Activated T-helper 2 cell treated with anti-CD3 and anti-CD28 coated beads, Interferon-gamma antibody, Interleukin-2, Interleukin-4, amounts not matched to agents 10 μg/mL and 5 μg/mL and 100 μg/mL, durations not matched to agents 14 hours and 24 hours and 36 hours (primary cell): ENCODE results near the gene TBCB. TPM values are rescaled to one million over a fixed set of nuclear protein-coding genes. Genes with fewer than 3 reads are reported as not detected.

Experiments used
- DNase-seq: peaks from one replicate; pipeline ENCODE4 v3.0.0; 2021; ENCODE audit warnings: low spot score
- H3K27ac Mint-ChIP-seq: one replicate; pipeline ENCODE4 v1.8.0; 2021; ENCODE audit warnings: mixed read lengths
- H3K27me3 Mint-ChIP-seq: one replicate; pipeline ENCODE4 v1.8.0; 2021; ENCODE audit warnings: low read depth, mixed read lengths
- H3K36me3 Mint-ChIP-seq: one replicate; pipeline ENCODE4 v1.8.0; 2021; ENCODE audit warnings: low read depth, mixed read lengths
- H3K4me1 Mint-ChIP-seq: one replicate; pipeline ENCODE4 v1.8.0; 2021; ENCODE audit warnings: low read depth, mixed read lengths
- H3K4me3 Mint-ChIP-seq: one replicate; pipeline ENCODE4 v1.8.0; 2021; ENCODE audit warnings: low read depth, mild to moderate bottlenecking, moderate library complexity, mixed read lengths
- H3K9me3 Mint-ChIP-seq: one replicate; pipeline ENCODE4 v1.8.0; 2021; ENCODE audit warnings: mixed read lengths
- intact Hi-C: fragments of 100-400 bp; cut with micrococcal nuclease; formaldehyde crosslinking; loops from one replicate; pipeline ENCODE4 v1.15.1; 2023
- total RNA-seq: library from RNA; stranded (reverse); gene quantifications from 2 replicates; pipeline ENCODE4 v1.2.3, GENCODE V29; 2022

The TBCB gene
- total RNA-seq, 1 donor from 2014 or later, result 143 TPM

- Mint-ChIP-seq H3K4me1 (peaks cover 15% of the 10 kb centered on the region), H3K27me3 (no peaks in the 10 kb centered on the region), H3K9me3 (no peaks in the 10 kb centered on the region), H3K4me3 (peak overlapping the region; percentile 48), H3K27ac (no peak overlapping the region), H3K36me3 (peaks cover 57% of the 10 kb centered on the region)
- DNase-seq, result no peak
- intact Hi-C loops, result no loop called here
These were observed 27.2 kb downstream of the TBCB start for GRCh38 chr19:36142496-36142895.

GRCh38 chr19:36144624-36145023, 29.4 kb downstream of the TBCB start:
- no peak overlapping the region for H3K27ac Mint-ChIP-seq
- DNase-seq, result no peak
- H3K9me3 Mint-ChIP-seq, result no peaks in the 10 kb centered on the region

DNA sequence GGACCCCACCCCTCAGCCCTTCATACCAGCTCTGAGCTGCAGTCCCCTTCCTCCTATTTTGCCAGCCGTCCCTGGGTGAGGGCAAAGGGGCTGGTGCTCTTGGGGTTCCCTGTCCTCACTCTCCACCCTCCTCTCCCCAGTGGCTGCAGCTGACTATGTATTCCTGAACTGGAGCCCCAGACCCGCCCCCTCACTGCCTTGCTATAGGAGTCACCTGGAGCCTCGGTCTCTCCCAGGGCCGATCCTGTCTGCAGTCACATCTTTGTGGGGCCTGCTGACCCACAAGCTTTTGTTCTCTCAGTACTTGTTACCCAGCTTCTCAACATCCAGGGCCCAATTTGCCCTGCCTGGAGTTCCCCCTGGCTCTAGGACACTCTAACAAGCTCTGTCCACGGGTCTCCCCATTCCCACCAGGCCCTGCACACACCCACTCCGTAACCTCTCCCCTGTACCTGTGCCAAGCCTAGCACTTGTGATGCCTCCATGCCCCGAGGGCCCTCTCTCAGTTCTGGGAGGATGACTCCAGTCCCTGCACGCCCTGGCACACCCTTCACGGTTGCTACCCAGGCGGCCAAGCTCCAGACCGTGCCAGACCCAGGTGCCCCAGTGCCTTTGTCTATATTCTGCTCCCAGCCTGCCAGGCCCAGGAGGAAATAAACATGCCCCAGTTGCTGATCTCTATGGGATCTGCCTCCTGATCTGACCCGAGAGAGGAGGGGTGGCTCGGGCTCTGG, 34.6 kb downstream of the TBCB start:
- DNase-seq, result no peak
- Mint-ChIP-seq H3K4me3 (no peak overlapping the region), H3K9me3 (no peaks in the 10 kb centered on the region), H3K27me3 (no peaks in the 10 kb centered on the region), H3K36me3 (peaks cover 57% of the 10 kb centered on the region), H3K27ac (no peak overlapping the region), H3K4me1 (peaks cover 3% of the 10 kb centered on the region)
- intact Hi-C loops, result no loop called here

More at GRCh38 chr19:36144624-36145023, 29.4 kb downstream of the TBCB start:
- intact Hi-C loops, result no loop called here
- Mint-ChIP-seq H3K27me3 (no peaks in the 10 kb centered on the region), H3K4me1 (peaks cover 16% of the 10 kb centered on the region), H3K4me3 (no peak overlapping the region), H3K36me3 (peaks cover 75% of the 10 kb centered on the region)

DNA sequence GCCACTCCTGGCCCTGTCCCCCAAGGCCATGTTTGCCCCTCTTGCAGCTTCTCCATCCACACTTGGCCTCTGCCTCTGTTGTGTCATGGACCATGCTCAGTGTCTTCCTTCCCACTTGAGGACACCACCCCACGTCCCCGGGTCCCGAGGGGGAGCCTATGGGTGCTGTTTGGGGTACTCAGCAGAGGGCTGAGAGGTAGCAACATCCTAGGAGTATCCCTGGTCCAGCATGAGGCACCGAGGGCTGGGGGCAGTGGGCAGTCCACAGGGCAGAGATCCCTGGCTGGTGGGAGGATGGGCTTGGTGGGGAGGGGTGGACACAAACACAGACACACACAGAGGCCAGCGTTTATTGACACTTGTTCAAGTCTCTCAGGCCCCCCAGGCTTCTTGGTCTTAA, 35.3 kb downstream of the TBCB start:
- Mint-ChIP-seq H3K27me3 (no peaks in the 10 kb centered on the region), H3K36me3 (peaks cover 51% of the 10 kb centered on the region), H3K27ac (no peak overlapping the region), H3K4me1 (peaks cover 3% of the 10 kb centered on the region), H3K4me3 (no peak overlapping the region), H3K9me3 (no peaks in the 10 kb centered on the region)
- intact Hi-C loops, result no loop called here
- no peak for DNase-seq

DNA sequence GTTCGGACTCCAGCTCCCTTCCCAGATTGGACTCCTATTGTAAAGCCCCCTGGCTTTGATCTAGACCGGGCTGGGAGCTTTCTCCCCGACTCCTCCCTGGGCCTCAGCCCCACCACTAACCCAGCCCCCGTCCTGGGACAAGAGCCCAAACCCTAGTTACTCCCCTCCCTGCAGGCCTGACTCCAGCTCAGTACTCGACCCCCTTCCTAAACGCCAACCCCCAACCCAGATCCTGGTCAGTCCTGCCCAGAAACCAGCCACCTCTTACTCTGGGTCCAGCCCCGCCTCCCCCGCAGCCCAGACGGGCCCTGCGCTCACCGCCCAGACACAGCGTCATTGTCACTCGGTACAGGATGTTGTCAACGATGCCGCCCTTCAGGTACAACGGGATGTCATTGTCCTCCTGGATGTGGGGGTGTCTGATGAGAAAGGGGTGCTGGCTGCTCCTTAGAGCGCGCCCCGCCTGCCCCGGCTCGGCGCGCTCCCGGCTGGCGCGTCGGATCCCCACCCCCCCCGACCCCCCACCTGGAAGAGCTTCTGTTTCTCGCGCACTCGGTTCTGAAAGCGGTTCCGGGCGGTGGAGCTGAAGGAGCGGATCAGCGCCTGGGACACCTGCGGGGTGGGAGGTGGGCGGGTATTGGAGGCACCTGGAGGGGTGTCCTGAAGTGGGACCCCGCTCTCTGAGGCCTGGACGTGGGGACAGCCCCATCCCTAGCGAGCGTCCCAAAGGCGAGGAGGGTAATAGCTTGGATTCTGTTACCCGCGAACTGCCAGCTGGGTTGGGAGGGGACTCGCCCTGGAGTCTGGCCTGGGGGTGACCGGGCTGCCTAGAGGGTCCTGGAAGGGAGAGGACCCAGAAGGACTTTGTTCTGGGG, 36.1 kb downstream of the TBCB start:
- Mint-ChIP-seq H3K36me3 (peaks cover 43% of the 10 kb centered on the region), H3K4me1 (peaks cover 3% of the 10 kb centered on the region), H3K27ac (no peak overlapping the region), H3K9me3 (no peaks in the 10 kb centered on the region), H3K27me3 (no peaks in the 10 kb centered on the region), H3K4me3 (no peak overlapping the region)
- intact Hi-C loops, result no loop called here
- no peak for DNase-seq

DNA sequence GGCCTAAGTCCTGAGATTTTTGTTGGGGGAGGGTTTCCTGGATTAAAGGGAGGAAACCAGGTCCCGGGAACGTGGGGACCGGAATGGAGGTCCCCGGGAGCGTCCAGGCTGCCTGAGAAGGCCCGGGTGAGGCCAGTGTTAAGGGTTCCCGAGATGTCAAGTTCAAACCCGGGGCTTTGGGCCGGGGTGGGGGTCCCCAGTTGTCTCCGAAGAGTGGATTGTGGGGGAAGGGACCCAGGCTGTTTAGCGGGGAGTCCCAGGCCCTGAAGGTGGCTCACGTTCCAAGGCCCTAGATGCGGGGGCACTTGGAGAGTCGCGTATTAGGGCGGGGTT, 36.7 kb downstream of the TBCB start:
- no peak for DNase-seq
- H3K4me3 Mint-ChIP-seq, result no peak overlapping the region
- H3K36me3 Mint-ChIP-seq, result peaks cover 37% of the 10 kb centered on the region
- peaks cover 3% of the 10 kb centered on the region for H3K4me1 Mint-ChIP-seq
- intact Hi-C loops, result no loop called here
- no peak overlapping the region for H3K27ac Mint-ChIP-seq
- H3K27me3 Mint-ChIP-seq, result no peaks in the 10 kb centered on the region
- no peaks in the 10 kb centered on the region for H3K9me3 Mint-ChIP-seq

- H3K27me3 Mint-ChIP-seq, result no peaks in the 10 kb centered on the region
- H3K36me3 Mint-ChIP-seq, result peaks cover 33% of the 10 kb centered on the region
- H3K4me3 Mint-ChIP-seq, result no peak within 1 kb of the TSS
- DNase-seq, result no peak
- peaks cover 3% of the 10 kb centered on the region for H3K4me1 Mint-ChIP-seq
- H3K27ac Mint-ChIP-seq, result no peak within 1 kb of the TSS
- intact Hi-C loops, result no loop called here
- H3K9me3 Mint-ChIP-seq, result no peaks in the 10 kb centered on the region
These were observed 37.3 kb downstream of the TBCB start, which contains the start of gene COX7A1 for GRCh38 chr19:36152352-36153091. Gene COX7A1, minus strand, starts transcription at chr19:36152447. Its CDS starts 40 bp downstream, at chr19:36152407.

GRCh38 chr19:36153126-36153525, 37.9 kb downstream of the TBCB start:
- intact Hi-C loops, result no loop called here
- no peak overlapping the region for H3K27ac Mint-ChIP-seq

GRCh38 chr19:36160821-36161596, 45.7 kb downstream of the TBCB start:
- intact Hi-C loops, result no loop called here
- no peak overlapping the region for H3K4me3 Mint-ChIP-seq
- DNase-seq, result no peak
- no peak overlapping the region for H3K27ac Mint-ChIP-seq
- no peaks in the 10 kb centered on the region for H3K4me1 Mint-ChIP-seq
- no peaks in the 10 kb centered on the region for H3K27me3 Mint-ChIP-seq
- H3K9me3 Mint-ChIP-seq, result no peaks in the 10 kb centered on the region
- H3K36me3 Mint-ChIP-seq, result peaks cover 2% of the 10 kb centered on the region

More at GRCh38 chr19:36153126-36153525, 37.9 kb downstream of the TBCB start:
- Mint-ChIP-seq H3K36me3 (peaks cover 28% of the 10 kb centered on the region), H3K9me3 (no peaks in the 10 kb centered on the region), H3K4me3 (no peak overlapping the region), H3K4me1 (peaks cover 3% of the 10 kb centered on the region), H3K27me3 (no peaks in the 10 kb centered on the region)
- DNase-seq, result no peak

GRCh38 chr19:36163813-36164212, 48.5 kb downstream of the TBCB start:
- DNase-seq, result no peak
- intact Hi-C loops, result no loop called here
- H3K36me3 Mint-ChIP-seq, result peaks cover 2% of the 10 kb centered on the region
- H3K9me3 Mint-ChIP-seq, result no peaks in the 10 kb centered on the region
- H3K27ac Mint-ChIP-seq, result no peak overlapping the region
- no peak overlapping the region for H3K4me3 Mint-ChIP-seq
- no peaks in the 10 kb centered on the region for H3K4me1 Mint-ChIP-seq
- H3K27me3 Mint-ChIP-seq, result no peaks in the 10 kb centered on the region

DNA sequence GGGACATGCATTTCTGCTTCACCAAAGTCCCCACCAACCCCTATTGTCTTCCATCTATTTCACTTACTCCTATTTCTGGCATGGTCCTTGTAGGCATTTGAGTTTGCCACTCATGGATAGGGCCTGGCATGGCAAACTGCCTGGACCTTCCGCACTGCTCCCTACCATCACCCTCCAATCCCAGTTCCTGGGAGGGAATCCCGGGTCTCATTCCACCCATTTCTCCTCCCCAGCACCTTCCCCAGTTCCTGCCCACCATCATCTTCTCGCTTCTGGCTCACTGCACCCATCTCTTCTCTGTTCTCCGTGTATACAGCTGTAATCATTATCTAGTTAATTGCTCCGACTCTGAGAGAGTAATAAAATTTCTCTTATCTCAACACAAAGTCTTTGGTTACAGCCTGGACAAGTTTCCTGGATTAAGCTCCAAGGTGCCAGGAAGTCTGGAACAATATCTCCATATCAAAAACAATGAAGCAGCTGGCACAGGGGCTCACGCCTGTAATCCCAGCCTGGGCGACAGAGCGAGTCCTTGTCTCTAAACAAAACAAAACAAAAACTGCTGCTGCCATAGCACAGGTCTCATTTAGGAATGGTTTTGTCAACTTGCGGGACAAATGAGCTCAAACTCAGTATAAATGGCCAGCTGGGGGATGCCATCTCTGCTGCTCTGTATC, 54.0 kb downstream of the TBCB start:
- H3K36me3 Mint-ChIP-seq, result no peaks in the 10 kb centered on the region
- intact Hi-C loops, result no loop called here
- no peaks in the 10 kb centered on the region for H3K27me3 Mint-ChIP-seq
- peaks cover 4% of the 10 kb centered on the region for H3K4me1 Mint-ChIP-seq
- no peak overlapping the region for H3K4me3 Mint-ChIP-seq
- H3K27ac Mint-ChIP-seq, result peak overlapping the region; percentile 6
- H3K9me3 Mint-ChIP-seq, result no peaks in the 10 kb centered on the region
- DNase-seq, result no peak

- Mint-ChIP-seq H3K4me1 (peaks cover 6% of the 10 kb centered on the region), H3K27ac (no peak overlapping the region), H3K27me3 (no peaks in the 10 kb centered on the region), H3K4me3 (no peak overlapping the region), H3K9me3 (no peaks in the 10 kb centered on the region), H3K36me3 (no peaks in the 10 kb centered on the region)
- DNase-seq, result no peak
- intact Hi-C loops, result no loop called here
These were observed 57.6 kb downstream of the TBCB start for GRCh38 chr19:36172852-36173251.
